ENCODE data around the gene IL4R.

The IL4R gene

DNA sequence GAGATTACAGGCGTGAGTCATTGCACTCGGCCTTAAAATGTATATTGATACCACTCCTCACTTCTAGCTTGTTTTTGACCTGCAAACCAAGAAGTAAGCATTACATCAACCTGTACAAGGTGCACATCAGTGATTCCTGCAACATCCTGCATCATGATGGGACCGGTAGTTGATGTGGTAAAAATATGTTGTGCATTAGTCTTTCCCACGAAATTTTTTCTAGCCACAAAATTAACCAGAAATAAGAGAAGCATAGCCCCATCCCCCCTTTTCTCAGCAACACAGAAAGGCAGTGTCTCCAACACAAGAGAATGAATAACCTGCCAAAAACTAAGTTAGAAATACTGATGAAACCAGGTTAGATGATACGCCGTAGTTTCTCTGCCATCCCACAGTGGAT is 24.1 kb upstream of the IL4R start:
- no peak for DNase-seq

- DNase-seq = no peak
Measured at GRCh38 chr16:27290562-27290961, 23.2 kb upstream of the IL4R start.

DNA sequence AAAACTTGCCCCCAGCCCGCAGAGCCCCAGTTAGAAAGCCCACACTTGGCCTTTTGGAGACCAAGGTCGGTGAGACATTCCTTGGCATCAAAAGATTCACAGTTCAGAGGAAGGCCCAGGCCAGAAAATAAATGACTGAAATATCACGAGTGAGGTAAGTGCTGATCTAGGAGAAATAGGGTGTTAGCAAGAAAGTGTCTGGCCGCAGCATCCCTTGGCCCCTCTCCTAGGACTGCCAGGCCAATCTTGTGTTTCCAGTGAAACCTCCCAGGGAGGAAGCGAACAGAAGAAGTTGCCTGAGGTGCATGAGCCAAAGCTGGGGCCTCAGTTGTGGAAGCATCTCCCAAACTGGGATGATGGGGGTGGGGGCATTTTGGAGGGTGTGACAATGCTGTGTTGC is 22.7 kb upstream of the IL4R start:
- no peak for DNase-seq

DNA sequence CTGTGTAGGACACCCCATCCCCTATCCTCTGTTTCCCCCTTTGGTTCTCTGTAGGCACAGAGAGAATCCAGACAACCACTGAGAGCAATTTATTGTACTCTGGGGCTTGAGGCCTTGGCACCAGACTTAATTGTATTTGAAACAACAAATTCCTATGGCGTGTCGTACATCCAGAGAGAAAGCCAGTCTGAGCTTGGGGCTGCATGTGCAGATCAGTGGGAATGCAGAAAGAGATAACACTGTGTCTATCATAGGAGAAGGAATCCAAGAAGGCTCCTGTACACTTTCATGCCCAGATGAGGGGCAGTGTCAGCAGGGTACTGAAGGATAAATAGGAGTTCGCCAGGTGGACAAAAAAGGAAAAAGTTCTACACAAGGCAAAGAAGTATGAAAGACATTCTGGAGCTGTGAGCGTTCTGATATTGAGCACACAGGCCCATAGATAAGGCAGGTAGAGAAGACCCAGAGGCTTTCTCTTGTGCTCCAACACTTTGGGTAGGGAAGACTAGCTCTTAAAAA is 22.0 kb upstream of the IL4R start:
- DNase-seq = no peak

- no peak for DNase-seq
Measured at GRCh38 chr16:27293343-27293742, 20.4 kb upstream of the IL4R start.

GRCh38 chr16:27298132-27298531 is 15.6 kb upstream of the IL4R start:
- DNase-seq = no peak

GRCh38 chr16:27301236-27301861 is 12.4 kb upstream of the IL4R start:
- no peak for DNase-seq

GRCh38 chr16:27302126-27302525 is 11.6 kb upstream of the IL4R start:
- DNase-seq = no peak

DNA sequence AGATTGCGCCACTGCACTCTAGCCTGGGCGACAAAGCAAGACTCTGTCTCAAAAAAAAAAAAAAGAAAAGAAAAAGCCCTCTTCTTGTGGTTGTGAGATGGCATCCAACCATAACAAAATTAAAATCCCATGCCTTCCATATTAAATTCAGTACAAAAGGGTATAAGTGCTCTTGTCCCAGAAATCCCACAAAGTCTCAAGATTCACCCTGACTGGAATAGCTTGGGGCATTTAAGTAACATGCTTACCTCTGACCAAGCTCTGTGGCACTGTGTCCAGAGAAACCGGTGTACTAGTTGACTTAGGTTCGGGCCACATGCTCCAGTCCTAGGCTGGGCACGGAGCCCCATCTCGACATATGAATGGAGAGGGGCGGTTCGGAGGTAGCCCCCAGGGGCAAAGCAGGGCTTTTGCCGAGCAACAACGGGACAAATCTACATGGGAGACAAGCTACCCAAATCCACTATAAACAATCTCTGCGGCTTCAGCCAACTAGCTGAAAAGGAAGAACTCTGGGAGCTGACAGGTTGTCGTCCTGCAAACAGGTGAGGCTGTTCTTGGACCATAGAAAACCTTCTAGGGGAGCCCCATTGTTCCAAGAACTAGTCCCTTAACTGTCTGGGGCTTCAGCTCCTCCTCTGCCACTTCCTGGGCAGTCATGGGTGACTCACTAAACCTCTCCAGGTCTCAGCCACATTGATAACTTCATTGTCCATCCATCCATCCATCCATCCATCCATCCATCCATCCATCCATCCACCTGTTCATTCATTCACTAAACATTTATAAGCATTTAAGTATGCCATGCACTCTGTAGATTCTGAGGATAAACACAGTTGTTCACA is 10.3 kb upstream of the IL4R start:
- no peak for DNase-seq

GRCh38 chr16:27304102-27304501 is 9.7 kb upstream of the IL4R start:
- no peak for DNase-seq

- peak in 1 of 2 donors; percentile 22 for DNase-seq
Measured at GRCh38 chr16:27304881-27305745, 8.7 kb upstream of the IL4R start.

- DNase-seq = no peak
Measured at GRCh38 chr16:27305839-27306442, 7.8 kb upstream of the IL4R start.

DNA sequence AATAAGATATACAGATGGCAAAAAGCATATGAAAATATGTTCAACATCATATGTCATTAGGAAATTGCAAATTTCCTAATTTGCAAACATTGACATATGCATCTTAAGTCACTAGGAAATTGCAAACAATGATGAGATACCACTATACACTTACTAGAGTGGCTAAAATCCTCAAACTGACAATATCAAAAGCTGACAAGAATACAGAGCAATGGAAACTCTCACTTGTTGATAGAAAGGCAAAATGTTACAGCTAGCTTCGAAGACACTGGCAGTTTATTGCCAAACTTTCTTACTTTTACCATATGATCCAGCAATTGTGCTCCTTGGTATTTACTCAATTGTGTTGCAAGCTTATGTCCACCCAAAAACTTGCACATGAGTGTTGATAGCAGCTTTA is 5.0 kb upstream of the IL4R start:
- DNase-seq = no peak

- no peak for DNase-seq
Measured at GRCh38 chr16:27310576-27311447, 3.0 kb upstream of the IL4R start.

DNA sequence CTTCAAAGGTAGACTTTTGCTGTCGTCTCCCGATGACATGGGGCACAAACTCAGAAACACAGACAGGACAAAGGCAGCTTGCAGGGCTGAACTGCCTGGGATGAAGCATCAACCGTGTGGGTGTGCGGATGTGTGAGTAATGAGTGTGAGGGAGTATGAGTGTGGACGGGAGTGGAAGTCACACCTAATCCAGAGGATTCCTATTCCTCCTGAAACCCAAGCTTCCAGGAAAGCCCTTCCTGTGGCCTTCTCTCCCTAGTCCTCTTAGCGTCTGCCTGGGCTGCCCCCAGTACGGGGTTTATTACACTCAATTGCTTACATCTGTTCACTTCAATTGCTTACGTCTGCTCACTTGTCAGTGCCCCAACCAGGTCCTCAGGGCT is 2.3 kb upstream of the IL4R start:
- no peak for DNase-seq

GRCh38 chr16:27311897-27312303 is 1.9 kb upstream of the IL4R start:
- DNase-seq = no peak

- no peak for DNase-seq
Measured at GRCh38 chr16:27312580-27313421, 973 bp upstream of the IL4R start.

DNA sequence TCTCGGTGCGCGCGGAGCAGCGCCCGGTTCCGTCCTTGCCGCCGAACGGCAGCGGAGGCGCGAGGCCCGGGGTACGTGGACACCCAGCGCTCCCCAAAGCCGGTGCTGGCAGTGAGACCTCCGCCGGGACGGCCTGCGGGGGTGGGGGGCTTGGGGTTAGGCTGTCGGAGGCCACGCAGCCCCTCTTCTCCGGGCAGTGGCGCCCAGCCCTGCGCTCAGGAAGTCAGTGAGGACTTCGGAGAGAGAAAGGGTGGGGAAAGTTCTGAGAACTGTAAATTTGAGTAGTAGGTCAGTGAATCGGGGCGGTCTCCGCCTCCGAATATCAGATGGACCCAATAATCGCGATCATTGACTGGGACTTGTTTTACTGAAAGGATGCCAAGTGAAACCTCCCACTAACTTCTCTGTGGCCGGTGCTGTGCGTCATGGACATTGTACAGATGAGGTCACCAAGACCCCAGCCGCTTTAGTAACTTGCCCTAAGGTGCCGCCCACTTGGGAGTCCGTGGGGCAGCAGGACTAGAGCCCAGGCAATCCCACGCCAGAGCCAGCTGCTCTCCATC is 468 bp downstream of the IL4R start:
- DNase-seq = peak in 1 of 2 donors; percentile 74

DNA sequence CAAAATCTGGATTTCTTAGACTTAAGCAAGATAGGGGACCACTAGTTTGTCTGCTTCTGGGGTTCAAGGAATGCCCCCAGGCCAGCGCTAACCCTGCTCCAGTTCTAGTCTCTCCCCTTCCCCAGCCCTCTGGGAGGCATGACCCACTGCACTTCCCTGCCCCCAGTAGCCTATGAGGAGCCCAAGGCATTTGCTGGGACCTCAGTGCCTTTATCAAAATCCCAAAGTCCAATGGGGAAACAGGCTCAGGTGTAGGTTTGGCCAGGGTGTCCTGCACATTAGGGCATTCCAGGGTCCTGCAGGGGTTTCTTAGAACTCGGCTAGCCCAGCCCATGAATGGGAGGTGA is 1.2 kb downstream of the IL4R start:
- no peak for DNase-seq

DNA sequence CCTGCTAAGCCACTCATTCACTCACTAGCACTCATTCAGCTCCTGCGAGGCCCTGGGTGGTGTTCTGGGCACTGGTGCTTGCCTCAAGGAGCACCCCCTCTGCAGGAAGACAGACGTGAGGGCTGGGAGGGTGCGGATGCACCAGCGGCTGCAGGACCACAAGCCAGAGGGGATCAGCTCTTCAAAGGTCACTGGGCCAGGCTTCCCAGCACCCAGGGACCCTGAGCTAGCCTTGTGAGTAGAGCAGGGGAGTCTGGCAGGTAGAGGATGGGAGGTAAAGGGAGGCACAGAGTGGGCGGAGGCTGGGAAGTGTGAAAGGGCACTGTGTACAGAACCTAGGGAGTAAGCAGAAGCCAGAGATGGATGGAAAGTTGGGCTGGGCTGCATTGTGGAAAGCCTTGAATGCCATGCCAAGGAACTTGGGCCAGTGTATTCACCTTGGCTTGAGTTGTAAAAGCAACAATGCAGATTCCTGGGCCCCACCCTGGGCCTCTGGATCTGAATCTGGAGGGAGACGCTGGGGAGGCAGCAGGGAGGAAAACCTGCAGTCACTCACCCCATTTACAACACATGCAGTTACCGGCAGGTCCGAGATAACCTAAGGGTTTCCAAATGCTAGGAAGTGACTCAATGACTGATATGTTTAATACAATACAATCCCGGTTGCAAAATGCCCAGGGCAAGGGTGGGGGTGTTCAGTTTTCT is 1.7 kb downstream of the IL4R start:
- peak in 1 of 2 donors; percentile 23 for DNase-seq

Data from bone marrow (tissue), 2 donors.